Tibial artery (tissue), 4 donors: Measurements from ENCODE around the gene BACH2.
A peak's percentile ranks its signal among the peaks of the same experiment; 100 is the strongest.
"Not testable (repeated sequence)": the region's sequence is repeated elsewhere in the genome, so short reads cannot be mapped to it uniquely, and the experiment has no call there.

Source experiments
- DNase-seq, 2 donors: peaks; one replicate each; pipeline ENCODE4 v3.0.0-alpha.2; 2019
- H3K27ac ChIP-seq, 2 donors: fragments of 200-600 bp; sonication (generic) in 1 of 2; 1 replicate in 1 of 2; 2 replicates in 1 of 2; pipeline ENCODE4 v1.5.1; 2018 to 2019; ENCODE audit warnings: mild to moderate bottlenecking in 1 of 2
- H3K27me3 ChIP-seq, 2 donors: fragments of 200-600 bp; sonication (generic) in 1 of 2; one replicate each; pipeline versions ENCODE4 v1.5.1 to v1.6.0; 2016 to 2019
- H3K36me3 ChIP-seq, 3 donors: fragments of 200-600 bp; sonication (generic) in 2 of 3; one replicate each; pipeline ENCODE4 v1.5.1; 2016 to 2019; ENCODE audit warnings: mild to moderate bottlenecking in 2 of 3
- H3K4me1 ChIP-seq, 4 donors: fragments of 200-600 bp; sonication (generic) in 2 of 4; 1 replicate in 3 of 4; 2 replicates in 1 of 4; pipeline ENCODE4 v1.5.1; 2016 to 2019
- H3K4me3 ChIP-seq, 2 donors: fragments of 200-600 bp; sonication (generic) in 1 of 2; 1 replicate in 1 of 2; 2 replicates in 1 of 2; pipeline ENCODE4 v1.5.1; 2018 to 2019; ENCODE audit warnings: mild to moderate bottlenecking in 2 of 2
- H3K9me3 ChIP-seq, 3 donors: fragments of 200-600 bp; sonication (generic) in 1 of 3; one replicate each; pipeline ENCODE4 v1.5.1; 2016 to 2019
- CTCF ChIP-seq, 2 experiments: fragments of 200-600 bp in 1 of 2; fragments of 450-650 bp in 1 of 2; IDR thresholded peaks; one replicate each; pipeline ENCODE4 v1.5.1; 2017 to 2019; ENCODE audit warnings: antibody characterized with exemption in 2 of 2, mild to moderate bottlenecking in 1 of 2, moderate library complexity in 1 of 2
- intact Hi-C: fragments of 100-400 bp; cut with DNase I; formaldehyde crosslinking; loops from one replicate; pipeline ENCODE4 v1.15.0; 2023; ENCODE audit warnings: low total_unique reads

BACH2 gene

GRCh38 chr6:90296341-90297114, at the start of gene BACH2:
TSS of gene BACH2 (minus strand) at chr6:90296843. CDS start at chr6:90008844, 287,999 bp downstream.
- intact Hi-C loops, result loop anchor here (5.0 to 10.0 kb wide), 4 partner anchors 68 to 322 kb away; no protein-coding TSS in a partner anchor
- Histone ChIP-seq H3K4me3 (peak within 1 kb of the TSS; percentile 68 to 77), H3K27ac (peak within 1 kb of the TSS; percentile 74), H3K36me3 (no peaks in the 10 kb centered on the region), H3K4me1 (peaks cover 0 to 25% (median 9%) of the 10 kb centered on the region in 4 donors), H3K27me3 (no peaks in the 10 kb centered on the region), H3K9me3 (no peaks in the 10 kb centered on the region)
- TF ChIP-seq CTCF (IDR thresholded peaks at IDR 0.05), result no peak
- DNase-seq, result peak; percentile 89 to 91

GRCh38 chr6:90343576-90343975, 46.9 kb upstream of the BACH2 start:
- DNase-seq, result no peak
- Histone ChIP-seq H3K27ac (no peak overlapping the region), H3K4me1 (no peaks in the 10 kb centered on the region), H3K36me3 (no peaks in the 10 kb centered on the region), H3K4me3 (no peak overlapping the region), H3K27me3 (no peaks in the 10 kb centered on the region), H3K9me3 (no peaks in the 10 kb centered on the region)
- no peak for TF ChIP-seq CTCF (IDR thresholded peaks at IDR 0.05)
- intact Hi-C loops, result no loop called here

- TF ChIP-seq CTCF (IDR thresholded peaks at IDR 0.05), result no peak
- no peak overlapping the region for H3K27ac ChIP-seq
- H3K36me3 ChIP-seq, result no peaks in the 10 kb centered on the region
- H3K27me3 ChIP-seq, result no peaks in the 10 kb centered on the region
- H3K4me1 ChIP-seq, result no peaks in the 10 kb centered on the region
- no peaks in the 10 kb centered on the region for H3K9me3 ChIP-seq
- intact Hi-C loops, result no loop called here
- DNase-seq, result no peak
- H3K4me3 ChIP-seq, result no peak overlapping the region
These were observed 41.8 kb upstream of the BACH2 start for GRCh38 chr6:90338409-90338808.

- Histone ChIP-seq H3K9me3 (no peaks in the 10 kb centered on the region), H3K27ac (no peak overlapping the region), H3K36me3 (no peaks in the 10 kb centered on the region), H3K27me3 (no peaks in the 10 kb centered on the region), H3K4me3 (no peak overlapping the region), H3K4me1 (no peaks in the 10 kb centered on the region)
- no peak for TF ChIP-seq CTCF (IDR thresholded peaks at IDR 0.05)
- DNase-seq, result no peak
- intact Hi-C loops, result no loop called here
These were observed 39.8 kb upstream of the BACH2 start for GRCh38 chr6:90336388-90336947.

- Histone ChIP-seq H3K27me3 (no peaks in the 10 kb centered on the region), H3K4me3 (no peak overlapping the region), H3K36me3 (no peaks in the 10 kb centered on the region), H3K27ac (no peak overlapping the region), H3K9me3 (no peaks in the 10 kb centered on the region), H3K4me1 (no peaks in the 10 kb centered on the region)
- DNase-seq, result no peak
- TF ChIP-seq CTCF (IDR thresholded peaks at IDR 0.05), result no peak
- intact Hi-C loops, result no loop called here
These were observed 37.3 kb upstream of the BACH2 start for GRCh38 chr6:90333928-90334327.

- H3K27ac ChIP-seq, DNase-seq, H3K27me3 ChIP-seq, H3K9me3 ChIP-seq, H3K36me3 ChIP-seq, H3K4me3 ChIP-seq, H3K4me1 ChIP-seq, intact Hi-C loops: not testable (repeated sequence)
These were observed 36.4 kb upstream of the BACH2 start for GRCh38 chr6:90332978-90333543.
